OCI-LY7 (cell line): Measurements from ENCODE around the gene MDFIC. TPM values are rescaled to one million over a fixed set of nuclear protein-coding genes. Genes with fewer than 3 reads are reported as not detected.

Source experiments
- BruUV-seq: library from RNA; stranded (reverse); fragments of 400-500 nt; replicated peaks from 2 replicates; lab custom pipeline; 2021; lab: Mats Ljungman, UMichigan
- CTCF ChIA-PET: fragments of 300-600 bp; sonication (Branson Sonifier 250); formaldehyde crosslinking; loops from one replicate; lab custom pipeline; 2022; ENCODE audit warnings: antibody characterized with exemption; ENCODE audit not compliant: unreplicated experiment; lab: Charles Lee
- POLR2A ChIA-PET: fragments of 300-600 bp; sonication (Branson Sonifier 250); formaldehyde crosslinking; loops from one replicate; lab custom pipeline; 2022; ENCODE audit warnings: antibody characterized with exemption; lab: Charles Lee
- DNase-seq: peaks from one replicate; pipeline ENCODE4 v3.0.0-alpha.2; 2015; ENCODE audit warnings: low spot score
- H2AFZ ChIP-seq: fragments of 200-600 bp; sonication (generic), shearing (Covaris generic); 2 replicates; pipeline ENCODE4 v1.6.1; 2014; ENCODE audit warnings: mild to moderate bottlenecking, antibody characterized with exemption, low read length, moderate library complexity
- H3K27ac ChIP-seq: fragments of 200-600 bp; sonication (generic); 2 replicates; pipeline ENCODE4 v1.5.1; 2014; ENCODE audit warnings: mixed run types, low read depth, mild to moderate bottlenecking, moderate library complexity, low read length, inconsistent platforms; ENCODE audit not compliant: poor library complexity, severe bottlenecking
- H3K36me3 ChIP-seq: fragments of 200-600 bp; sonication (generic); 2 replicates; pipeline ENCODE4 v1.6.1; 2014; ENCODE audit warnings: mild to moderate bottlenecking, antibody characterized with exemption, low read length, moderate library complexity, mixed read lengths; ENCODE audit not compliant: insufficient read depth
- H3K4me1 ChIP-seq: fragments of 200-600 bp; sonication (generic); 2 replicates; pipeline ENCODE4 v1.5.1; 2014; ENCODE audit warnings: mild to moderate bottlenecking, low read length; ENCODE audit not compliant: insufficient read depth, poor library complexity, severe bottlenecking
- H3K4me2 ChIP-seq: fragments of 200-600 bp; sonication (generic); 2 replicates; pipeline ENCODE4 v1.6.1; 2014; ENCODE audit warnings: mild to moderate bottlenecking, low read length
- H3K4me3 ChIP-seq: fragments of 200-600 bp; sonication (generic); 2 replicates; pipeline ENCODE4 v1.5.1; 2014; ENCODE audit warnings: mild to moderate bottlenecking, low read depth, low read length; ENCODE audit not compliant: poor library complexity, severe bottlenecking
- H3K79me2 ChIP-seq: fragments of 200-600 bp; sonication (generic); 2 replicates; pipeline ENCODE4 v1.6.1; 2016; ENCODE audit warnings: low read depth, mild to moderate bottlenecking, low read length, moderate library complexity, mixed read lengths; ENCODE audit not compliant: insufficient read depth
- H3K9me2 ChIP-seq: fragments of 200-600 bp; sonication (generic); 2 replicates; pipeline ENCODE4 v1.6.1; 2016; ENCODE audit warnings: mild to moderate bottlenecking, low read length, mixed read lengths; ENCODE audit not compliant: insufficient read depth
- H3K9me3 ChIP-seq: fragments of 200-600 bp; sonication (generic); 2 replicates; pipeline ENCODE4 v1.6.1; 2014; ENCODE audit warnings: mild to moderate bottlenecking, mixed run types, low read length, mixed read lengths
- H4K20me1 ChIP-seq: fragments of 200-600 bp; sonication (generic); 2 replicates; pipeline ENCODE4 v1.6.1; 2014; ENCODE audit warnings: mild to moderate bottlenecking, antibody characterized with exemption, low read length, moderate library complexity, mixed read lengths; ENCODE audit not compliant: insufficient read depth
- CTCF ChIP-seq: fragments of 200-600 bp; sonication (generic); conservative IDR thresholded peaks from 2 replicates; pipeline ENCODE4 v1.5.1; 2014; ENCODE audit warnings: mild to moderate bottlenecking, antibody characterized with exemption, low read length, moderate library complexity, mixed read lengths
- EZH2phosphoT487 ChIP-seq: fragments of 200-600 bp; sonication (generic); IDR thresholded peaks from 2 replicates; pipeline ENCODE4 v1.6.1; 2018; ENCODE audit warnings: low read depth, borderline replicate concordance, mild to moderate bottlenecking, mixed run types, antibody characterized with exemption, low read length, moderate library complexity, mixed read lengths
- intact Hi-C: fragments of 100-400 bp; cut with micrococcal nuclease; formaldehyde crosslinking; loops from one replicate; pipeline ENCODE4 v1.10.0; 2022; ENCODE audit not compliant: unreplicated experiment
- total RNA-seq, 2 experiments: library from RNA; depleted of rRNA in 1 of 2; stranded (reverse); fragments of >200 nt in 1 of 2; shearing (Covaris generic) in 1 of 2; gene quantifications; 2 replicates each; pipeline ENCODE4 v1.2.3, GENCODE V29; 2014 to 2022

MDFIC gene
- total RNA-seq, 2 experiments from 2014 or later = not detected

GRCh38 chr7:114986190-114987180 is 64.6 kb downstream of the MDFIC start:
- no TSS peak for BruUV-seq

GRCh38 chr7:114988026-114988425 is 66.1 kb downstream of the MDFIC start:
- Histone ChIP-seq H3K79me2 (no peaks in the 10 kb centered on the region), H3K36me3 (no peaks in the 10 kb centered on the region), H3K27ac (no peak overlapping the region), H3K9me3 (no peaks in the 10 kb centered on the region), H3K4me3 (no peak overlapping the region), H3K4me1 (no peaks in the 10 kb centered on the region), H3K4me2 (no peak overlapping the region), H4K20me1 (no peaks in the 10 kb centered on the region), H2AFZ (no peak overlapping the region), H3K9me2 (no peaks in the 10 kb centered on the region)
- TF ChIP-seq CTCF = no peak
- TF ChIP-seq EZH2phosphoT487 = no peak
- ChIA-PET CTCF (no interaction called here), POLR2A (interaction anchor here (1.0 kb wide), 1 partner anchor 13 kb away, joined by 5 read pairs; no protein-coding TSS in a partner anchor)
- BruUV-seq = no TSS peak
- intact Hi-C loops = no loop called here
- no peak for DNase-seq

More at GRCh38 chr7:114986190-114987180, 64.6 kb downstream of the MDFIC start:
- ChIA-PET POLR2A (interaction anchor here (0.6 kb wide), 2 partner anchors 284 to 464 kb away, joined by 3 to 4 read pairs; no protein-coding TSS in a partner anchor), CTCF (no interaction called here)
- Histone ChIP-seq H3K4me3 (no peak overlapping the region), H3K36me3 (no peaks in the 10 kb centered on the region), H3K79me2 (no peaks in the 10 kb centered on the region), H3K27ac (no peak overlapping the region), H3K9me3 (no peaks in the 10 kb centered on the region), H3K4me2 (no peak overlapping the region), H3K9me2 (no peaks in the 10 kb centered on the region), H2AFZ (no peak overlapping the region), H4K20me1 (no peaks in the 10 kb centered on the region), H3K4me1 (no peaks in the 10 kb centered on the region)
- intact Hi-C loops = no loop called here
- DNase-seq = no peak
- TF ChIP-seq EZH2phosphoT487 (no peak), CTCF (no peak)
